Tibial nerve (tissue), 4 donors: ENCODE measurements around the gene ATXN7L1. TPM values are rescaled to one million over a fixed set of nuclear protein-coding genes. Genes with fewer than 3 reads are reported as not detected.

Experiments
- DNase-seq, 2 donors: peaks; one replicate each; pipeline ENCODE4 v3.0.0-alpha.2; 2019; ENCODE audit warnings: low spot score in 2 of 2
- H3K27ac ChIP-seq, 4 donors: fragments of 200-600 bp; sonication (generic) in 3 of 4; one replicate each; pipeline ENCODE4 v1.5.1; 2017 to 2019; ENCODE audit warnings: mild to moderate bottlenecking in 1 of 4
- H3K27me3 ChIP-seq, 2 donors: fragments of 200-600 bp; sonication (generic) in 1 of 2; one replicate each; pipeline versions ENCODE4 v1.5.1 to v1.6.0; 2017 to 2019
- H3K36me3 ChIP-seq, 3 donors: fragments of 200-600 bp; sonication (generic); one replicate each; pipeline ENCODE4 v1.5.1; 2018 to 2019
- H3K4me1 ChIP-seq, 4 donors: fragments of 200-600 bp; sonication (generic) in 3 of 4; one replicate each; pipeline ENCODE4 v1.5.1; 2017 to 2019
- H3K4me3 ChIP-seq, 4 donors: fragments of 200-600 bp; sonication (generic) in 3 of 4; one replicate each; pipeline ENCODE4 v1.5.1; 2017 to 2019; ENCODE audit warnings: mild to moderate bottlenecking in 1 of 4, moderate library complexity in 1 of 4
- H3K9me3 ChIP-seq, 4 donors: fragments of 200-600 bp; sonication (generic) in 3 of 4; one replicate each; pipeline ENCODE4 v1.5.1; 2017 to 2019
- EP300 ChIP-seq, 2 donors: sonication (generic); formaldehyde crosslinking; IDR thresholded peaks; one replicate each; pipeline ENCODE4 v1.6.1; 2017; ENCODE audit warnings: antibody characterized with exemption in 2 of 2, mild to moderate bottlenecking in 1 of 2
- POLR2A ChIP-seq, 2 donors: fragments of 450-650 bp; IDR thresholded peaks; one replicate each; pipeline ENCODE4 v1.6.1; 2017; ENCODE audit warnings: antibody characterized with exemption in 2 of 2, mild to moderate bottlenecking in 2 of 2, moderate library complexity in 2 of 2
- WGBS, 2 donors: methylation state at CpG; one replicate each; pipeline ENCODE4 v1.1.5; 2018; 5-methylcytosine and 5-hydroxymethylcytosine counted together
- total RNA-seq, 4 donors: library from RNA; depleted of rRNA; stranded (reverse); fragments of >200 nt; gene quantifications; one replicate each; pipeline ENCODE4 v1.1.0, GENCODE V29; 2016
- TF ChIP-seq, protein P1 (sequence below), 5 experiments: fragments of 200-600 bp in 3 of 5; fragments of 450-650 bp in 2 of 5; sonication (generic) in 3 of 5; IDR thresholded peaks; one replicate each; pipeline ENCODE4 v1.5.1; 2016 to 2019; ENCODE audit warnings: antibody characterized with exemption in 5 of 5, mild to moderate bottlenecking in 3 of 5, moderate library complexity in 2 of 5

Gene ATXN7L1
- total RNA-seq, 4 donors from 2014 or later, result 14.6 to 22.5 (median 19.1) TPM

DNA sequence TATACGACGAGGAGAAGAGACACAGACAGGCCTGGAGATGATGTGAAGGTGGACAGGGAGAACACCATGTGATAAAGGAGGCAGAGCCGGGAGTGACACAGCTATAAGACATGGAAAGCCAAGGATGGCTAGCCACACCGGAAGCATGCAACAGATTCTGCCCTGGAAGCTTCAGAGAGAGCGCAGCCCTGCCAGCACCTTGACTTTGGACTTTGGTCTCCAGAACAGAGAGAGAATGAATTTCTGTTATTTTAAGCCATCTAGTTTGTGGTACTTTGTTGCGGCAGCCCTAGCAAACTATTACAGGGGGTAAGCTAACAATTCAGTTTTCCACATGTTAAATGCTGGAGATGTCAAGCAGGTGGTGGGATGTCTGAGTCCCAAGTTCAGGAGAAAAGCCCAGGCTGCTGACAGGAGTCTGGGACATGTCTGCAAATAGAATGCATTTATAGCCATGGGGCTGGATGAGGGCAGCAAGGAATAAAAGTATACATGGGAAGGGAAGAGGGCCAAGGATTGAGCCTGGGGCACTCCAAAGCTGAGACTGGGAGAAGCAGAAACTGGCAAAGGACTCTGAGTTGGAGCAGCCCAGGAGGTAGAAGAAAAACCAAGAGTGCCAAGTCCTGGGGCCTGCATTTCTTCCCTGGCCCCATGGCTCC lies 65.1 kb downstream of the ATXN7L1 start:
- H3K27ac ChIP-seq, result no peak overlapping the region
- H3K4me1 ChIP-seq, result peaks cover 0 to 24% (median 2%) of the 10 kb centered on the region in 4 donors
- H3K36me3 ChIP-seq, result no peaks in the 10 kb centered on the region
- TF ChIP-seq POLR2A (IDR thresholded peaks at IDR 0.05) (no peak), EP300 (IDR thresholded peaks at IDR 0.05) (no peak)
- TF ChIP-seq, protein P1, sequence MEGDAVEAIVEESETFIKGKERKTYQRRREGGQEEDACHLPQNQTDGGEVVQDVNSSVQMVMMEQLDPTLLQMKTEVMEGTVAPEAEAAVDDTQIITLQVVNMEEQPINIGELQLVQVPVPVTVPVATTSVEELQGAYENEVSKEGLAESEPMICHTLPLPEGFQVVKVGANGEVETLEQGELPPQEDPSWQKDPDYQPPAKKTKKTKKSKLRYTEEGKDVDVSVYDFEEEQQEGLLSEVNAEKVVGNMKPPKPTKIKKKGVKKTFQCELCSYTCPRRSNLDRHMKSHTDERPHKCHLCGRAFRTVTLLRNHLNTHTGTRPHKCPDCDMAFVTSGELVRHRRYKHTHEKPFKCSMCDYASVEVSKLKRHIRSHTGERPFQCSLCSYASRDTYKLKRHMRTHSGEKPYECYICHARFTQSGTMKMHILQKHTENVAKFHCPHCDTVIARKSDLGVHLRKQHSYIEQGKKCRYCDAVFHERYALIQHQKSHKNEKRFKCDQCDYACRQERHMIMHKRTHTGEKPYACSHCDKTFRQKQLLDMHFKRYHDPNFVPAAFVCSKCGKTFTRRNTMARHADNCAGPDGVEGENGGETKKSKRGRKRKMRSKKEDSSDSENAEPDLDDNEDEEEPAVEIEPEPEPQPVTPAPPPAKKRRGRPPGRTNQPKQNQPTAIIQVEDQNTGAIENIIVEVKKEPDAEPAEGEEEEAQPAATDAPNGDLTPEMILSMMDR (IDR thresholded peaks at IDR 0.05), result no peak
- whole genome bisulfite sequencing, 2 donors, result 93 to 99% methylated on average over 6 of the region's 6 CpGs
- DNase-seq, result no peak
- no peaks in the 10 kb centered on the region for H3K9me3 ChIP-seq
- no peak overlapping the region for H3K4me3 ChIP-seq
- no peaks in the 10 kb centered on the region for H3K27me3 ChIP-seq

DNA sequence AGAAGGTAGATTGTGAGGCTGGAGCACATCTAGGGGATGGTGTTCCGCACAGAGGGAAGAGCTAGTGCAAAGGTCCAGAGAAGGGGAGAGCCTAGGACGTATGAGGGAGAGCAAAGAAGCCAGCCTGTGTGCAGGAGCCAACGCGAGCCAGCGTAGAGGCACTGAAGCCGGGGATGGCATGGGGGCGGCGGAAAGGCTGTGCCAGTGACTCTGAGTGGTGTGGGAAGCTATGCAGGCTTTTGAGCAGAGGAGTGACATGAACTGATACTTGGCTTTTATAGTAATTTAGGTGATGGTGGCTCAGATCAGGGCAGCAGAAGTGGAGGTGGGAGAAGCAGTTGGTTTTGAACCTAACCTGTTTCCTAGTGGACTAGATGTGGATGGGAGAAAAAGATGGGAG lies 65.8 kb downstream of the ATXN7L1 start:
- Histone ChIP-seq H3K27ac (no peak overlapping the region), H3K36me3 (no peaks in the 10 kb centered on the region), H3K9me3 (no peaks in the 10 kb centered on the region), H3K4me3 (no peak overlapping the region), H3K27me3 (no peaks in the 10 kb centered on the region), H3K4me1 (peaks cover 0 to 22% (median 2%) of the 10 kb centered on the region in 4 donors)
- 82 to 88% methylated on average over 8 of the region's 8 CpGs for WGBS, 2 donors
- no peak for DNase-seq
- TF ChIP-seq, protein P1 (IDR thresholded peaks at IDR 0.05), result no peak

DNA sequence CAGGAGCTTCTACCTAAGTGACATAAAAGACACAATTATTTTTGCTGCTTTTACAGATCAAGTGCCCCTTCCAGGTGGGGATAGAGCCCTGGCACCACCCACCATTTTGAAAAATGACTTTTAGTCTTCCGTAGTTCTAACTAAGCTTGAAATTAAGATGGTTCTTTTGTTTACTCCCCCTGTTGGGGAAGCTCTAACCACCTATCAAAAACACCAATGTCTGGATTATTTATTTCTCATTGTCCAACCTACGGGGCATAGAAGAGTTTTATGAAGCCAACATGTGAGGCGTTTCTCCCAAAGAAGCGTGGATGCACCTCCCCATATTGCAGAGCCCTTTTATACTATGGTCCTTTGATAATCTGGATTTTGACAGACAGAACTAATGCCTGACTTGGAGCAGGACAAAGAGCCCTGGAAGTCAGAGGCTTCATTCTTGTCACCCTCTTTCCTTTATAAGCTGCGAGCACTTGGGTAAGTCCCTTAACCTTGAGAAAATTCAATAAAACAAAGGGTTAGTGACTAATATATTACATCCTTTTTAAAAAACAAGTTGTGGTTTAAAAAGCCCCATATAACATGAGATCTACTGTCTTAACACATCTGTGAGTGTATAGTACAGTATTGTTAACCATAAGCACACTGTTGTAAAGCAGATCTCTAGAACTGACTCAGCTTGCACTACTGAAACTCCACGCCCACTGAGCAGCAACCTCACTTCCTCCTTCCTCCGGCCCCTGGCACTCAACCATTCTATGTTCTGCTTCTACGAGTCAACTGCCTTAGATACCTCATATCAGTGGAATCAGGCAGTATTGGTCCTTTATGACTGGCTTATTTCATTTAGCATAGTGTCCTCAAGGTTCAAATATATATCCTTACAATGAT lies 67.5 kb downstream of the ATXN7L1 start:
- H3K27me3 ChIP-seq, result no peaks in the 10 kb centered on the region
- DNase-seq, result no peak
- no peaks in the 10 kb centered on the region for H3K36me3 ChIP-seq
- TF ChIP-seq EP300 (IDR thresholded peaks at IDR 0.05), result no peak
- TF ChIP-seq, protein P1 (IDR thresholded peaks at IDR 0.05), result no peak
- no peak for TF ChIP-seq POLR2A (IDR thresholded peaks at IDR 0.05)
- no peak overlapping the region for H3K4me3 ChIP-seq
- 68 to 75% methylated on average over 8 of the region's 8 CpGs for WGBS, 2 donors
- no peaks in the 10 kb centered on the region for H3K9me3 ChIP-seq
- peaks cover 0 to 16% (median 2%) of the 10 kb centered on the region in 4 donors for H3K4me1 ChIP-seq
- no peak overlapping the region for H3K27ac ChIP-seq

DNA sequence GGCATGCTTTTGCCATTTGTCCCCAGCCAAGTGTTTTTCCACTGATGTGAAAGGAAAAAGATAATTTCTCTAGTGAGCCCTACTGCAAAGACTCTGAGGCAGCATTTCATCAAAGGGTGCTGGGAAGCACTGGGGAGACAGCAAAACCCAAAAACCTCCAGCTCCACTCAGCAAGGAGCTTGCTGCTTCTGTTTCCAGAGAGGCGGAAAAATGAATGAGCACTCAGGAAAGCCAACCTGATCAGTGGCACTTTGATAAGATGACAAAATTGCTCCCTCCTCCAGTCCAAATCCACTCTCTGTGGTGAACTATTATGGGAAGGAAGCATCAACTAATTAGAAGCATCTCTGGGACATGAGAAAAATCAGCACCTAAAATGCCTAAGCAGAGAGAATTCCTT lies 68.2 kb downstream of the ATXN7L1 start:
- no peak for DNase-seq
- Histone ChIP-seq H3K4me1 (peaks cover 0 to 18% (median 2%) of the 10 kb centered on the region in 4 donors), H3K9me3 (no peaks in the 10 kb centered on the region), H3K4me3 (no peak overlapping the region), H3K36me3 (no peaks in the 10 kb centered on the region), H3K27me3 (no peaks in the 10 kb centered on the region), H3K27ac (no peak overlapping the region)
- 100% methylated on average over 1 of the region's 1 CpG for WGBS, 2 donors
- no peak for TF ChIP-seq POLR2A (IDR thresholded peaks at IDR 0.05)
- TF ChIP-seq, protein P1 (IDR thresholded peaks at IDR 0.05), result no peak
- no peak for TF ChIP-seq EP300 (IDR thresholded peaks at IDR 0.05)

DNA sequence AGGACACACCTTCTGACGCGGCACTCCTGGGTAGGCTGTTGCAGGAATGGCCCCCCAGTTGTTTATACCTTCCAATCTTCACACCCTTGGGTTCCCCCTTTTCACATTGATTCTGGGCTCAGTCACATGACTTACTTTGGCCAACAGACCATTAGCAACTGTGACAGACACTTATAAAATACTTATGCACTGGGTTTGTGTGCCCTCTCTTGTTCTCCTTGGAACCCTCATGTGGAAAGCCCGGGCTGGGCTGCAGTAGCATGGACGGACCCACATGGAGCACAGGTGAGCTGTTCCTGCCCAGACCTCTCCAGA lies 69.0 kb downstream of the ATXN7L1 start:
- peaks cover 0 to 21% (median 2%) of the 10 kb centered on the region in 4 donors for H3K4me1 ChIP-seq
- H3K27ac ChIP-seq, result no peak overlapping the region
- WGBS, 2 donors, result 91 to 97% methylated on average over 4 of the region's 4 CpGs
- H3K36me3 ChIP-seq, result no peaks in the 10 kb centered on the region
- H3K4me3 ChIP-seq, result no peak overlapping the region
- no peak for TF ChIP-seq POLR2A (IDR thresholded peaks at IDR 0.05)
- no peak for TF ChIP-seq EP300 (IDR thresholded peaks at IDR 0.05)
- TF ChIP-seq, protein P1 (IDR thresholded peaks at IDR 0.05), result no peak
- no peaks in the 10 kb centered on the region for H3K9me3 ChIP-seq
- no peak for DNase-seq
- H3K27me3 ChIP-seq, result no peaks in the 10 kb centered on the region
